GOT3 (cell line): ENCODE data around the gene MAML2.
A peak's percentile ranks its signal among the peaks of the same experiment; 100 is the strongest.

ENCODE experiments used
- DNase-seq: peaks from one replicate; lab custom pipeline; 2025; ENCODE audit warnings: mixed read lengths; lab: John Stamatoyannopoulos, UW

The MAML2 gene

DNA sequence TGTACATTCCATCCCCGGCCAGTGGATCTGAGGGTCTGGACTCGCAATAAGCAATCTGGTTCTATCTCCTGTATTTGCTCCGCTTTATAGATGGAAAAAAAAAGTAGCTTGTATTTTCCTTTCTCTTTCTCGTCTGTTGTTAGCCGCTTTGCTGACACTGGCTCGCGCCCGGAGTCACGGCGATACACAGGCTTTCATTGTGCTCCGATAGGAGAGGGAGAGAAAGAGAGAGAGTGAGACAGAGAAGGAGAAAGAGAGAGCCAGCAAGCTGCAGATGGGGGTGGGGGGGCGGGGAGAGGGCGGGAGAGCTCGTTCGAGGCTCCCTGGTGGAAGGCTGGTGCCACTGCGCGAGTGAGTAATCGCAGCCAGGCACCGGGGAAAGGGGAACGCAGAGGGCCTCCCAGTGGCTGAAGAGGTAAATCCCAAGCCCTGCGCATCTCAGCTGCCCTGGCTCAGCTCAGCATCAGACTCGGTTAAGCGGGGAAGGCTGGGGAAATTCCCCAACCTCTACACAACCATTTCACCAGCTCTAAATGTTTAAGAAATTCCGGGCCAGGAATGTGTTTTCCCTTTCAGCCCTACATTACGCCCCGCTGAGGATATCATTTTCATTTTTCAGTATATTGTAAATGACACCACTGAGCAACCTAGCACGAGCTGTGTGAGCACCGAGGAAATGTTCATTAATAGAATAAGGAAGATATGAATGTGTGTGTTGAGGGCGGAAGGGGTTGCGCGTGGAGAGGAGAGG lies at the start of gene MAML2:
MAML2 (minus strand) TSS at position 235 of the 751 bp plus-strand sequence. CDS start 1,300 bp downstream, outside the sequence.
- peak; percentile 51 for DNase-seq

GRCh38 chr11:96391698-96392307 lies 48.8 kb upstream of the MAML2 start:
- no peak for DNase-seq

GRCh38 chr11:96390488-96390792 lies 47.4 kb upstream of the MAML2 start:
- DNase-seq = no peak

GRCh38 chr11:96389720-96390487 lies 46.9 kb upstream of the MAML2 start, which contains the start of the genes CCDC82 and JRKL:
TSS of gene CCDC82 (minus strand) at chr11:96389912. CDS start at chr11:96384747, 5,165 bp downstream.
TSS of gene JRKL (plus strand) at chr11:96390013. CDS start at chr11:96390650, 637 bp downstream.
- peak; percentile 32 for DNase-seq

DNA sequence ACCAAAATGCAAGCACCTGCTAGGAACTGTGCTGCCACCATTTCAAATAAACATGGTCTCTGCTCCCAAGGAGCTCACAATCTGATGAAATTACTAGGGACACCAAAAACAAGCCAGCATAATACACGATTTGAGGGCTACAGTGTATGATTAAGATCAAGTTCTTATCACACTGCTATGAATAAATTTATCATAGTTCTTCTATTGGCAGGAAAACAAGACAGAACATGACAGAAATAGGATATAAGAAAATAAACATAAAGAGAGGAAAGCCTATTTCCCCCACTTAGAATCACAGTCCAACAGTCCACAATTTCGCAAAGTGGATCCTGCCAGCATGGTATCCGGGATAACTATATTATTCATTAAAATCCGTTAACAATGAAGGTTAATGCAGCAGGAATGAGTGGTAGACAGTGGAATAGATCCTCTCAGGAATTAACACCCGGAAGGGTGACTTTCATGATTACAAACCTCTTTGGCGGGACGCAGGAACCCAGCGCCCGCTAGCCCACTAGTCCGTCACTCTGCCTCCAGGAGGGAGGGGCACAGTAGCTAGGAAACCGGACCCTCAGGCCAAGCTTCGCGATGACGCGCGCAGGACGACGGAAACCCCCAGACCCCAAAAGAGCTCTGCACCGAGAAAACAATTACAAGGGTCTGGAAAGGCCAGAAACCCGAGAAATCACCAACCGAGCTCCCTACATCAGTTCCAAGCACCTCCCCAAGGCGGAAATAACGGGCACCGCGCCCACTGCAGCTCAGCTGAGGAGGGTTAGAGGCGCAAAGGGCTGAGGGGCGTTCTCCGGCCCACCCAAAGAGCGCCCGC lies 46.1 kb upstream of the MAML2 start:
- DNase-seq = no peak

DNA sequence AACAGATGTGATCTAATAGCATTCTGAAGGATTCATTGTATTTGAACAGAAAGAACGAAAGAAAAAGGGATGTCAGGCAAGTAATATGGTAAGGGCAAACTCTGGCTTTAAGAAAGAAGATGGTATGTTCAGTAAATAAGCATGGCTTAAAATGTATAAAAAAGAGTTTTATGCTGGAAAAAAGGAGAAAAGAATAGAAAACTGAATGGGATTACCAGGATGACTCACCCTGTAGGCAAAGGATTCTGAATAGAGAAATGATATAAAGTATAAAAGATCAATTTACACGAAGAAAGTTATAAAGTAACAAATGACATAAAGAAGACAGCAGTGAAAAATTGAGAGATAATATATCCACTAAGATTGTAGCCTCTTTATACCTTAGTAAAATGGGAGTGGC lies 42.2 kb upstream of the MAML2 start:
- DNase-seq = no peak

GRCh38 chr11:96384156-96384555 lies 41.2 kb upstream of the MAML2 start:
- DNase-seq = no peak

GRCh38 chr11:96376796-96377195 lies 33.8 kb upstream of the MAML2 start:
- no peak for DNase-seq

DNA sequence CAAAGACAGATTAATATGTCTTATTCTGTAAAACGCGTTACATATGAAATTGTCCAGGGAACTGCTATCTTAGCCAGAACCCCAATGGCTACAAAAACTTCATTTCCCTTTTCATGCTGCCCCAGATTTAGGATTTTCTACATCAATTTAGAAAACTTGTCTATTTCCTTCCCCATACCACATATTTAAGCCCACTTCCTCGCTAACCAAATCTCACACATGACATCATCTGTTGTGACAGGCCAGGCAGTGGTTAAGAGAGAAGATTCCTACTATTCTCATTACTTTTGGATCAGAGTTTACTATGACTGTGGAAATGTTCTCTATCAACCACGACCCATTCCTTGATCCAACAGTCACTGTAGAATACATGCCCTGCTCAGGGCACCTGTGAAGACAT lies 30.8 kb upstream of the MAML2 start:
- no peak for DNase-seq

GRCh38 chr11:96367342-96367741 lies 24.3 kb upstream of the MAML2 start:
- no peak for DNase-seq

- DNase-seq = no peak
Measured at GRCh38 chr11:96366024-96366423, 23.0 kb upstream of the MAML2 start.

DNA sequence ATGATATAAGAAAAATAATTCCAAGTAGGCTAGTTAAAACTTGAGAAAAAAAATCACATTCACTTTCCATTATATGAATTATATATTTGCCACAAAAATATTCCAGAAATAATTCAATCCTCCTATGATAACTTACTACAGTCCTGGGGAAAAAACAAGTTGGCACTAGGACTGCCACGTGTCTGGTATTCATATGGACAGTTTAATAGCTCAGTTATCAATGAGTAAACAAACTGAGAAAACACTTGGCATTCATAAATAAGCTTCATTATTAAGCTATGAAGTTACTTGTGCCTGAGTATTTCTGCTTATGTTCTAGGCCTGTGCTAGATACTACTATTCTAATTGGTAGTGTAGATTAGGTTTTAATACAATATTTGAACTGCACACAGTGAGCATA lies 22.5 kb upstream of the MAML2 start:
- no peak for DNase-seq

- no peak for DNase-seq
Measured at GRCh38 chr11:96361778-96362177, 18.8 kb upstream of the MAML2 start.

GRCh38 chr11:96358321-96358720 lies 15.3 kb upstream of the MAML2 start:
- DNase-seq = no peak

DNA sequence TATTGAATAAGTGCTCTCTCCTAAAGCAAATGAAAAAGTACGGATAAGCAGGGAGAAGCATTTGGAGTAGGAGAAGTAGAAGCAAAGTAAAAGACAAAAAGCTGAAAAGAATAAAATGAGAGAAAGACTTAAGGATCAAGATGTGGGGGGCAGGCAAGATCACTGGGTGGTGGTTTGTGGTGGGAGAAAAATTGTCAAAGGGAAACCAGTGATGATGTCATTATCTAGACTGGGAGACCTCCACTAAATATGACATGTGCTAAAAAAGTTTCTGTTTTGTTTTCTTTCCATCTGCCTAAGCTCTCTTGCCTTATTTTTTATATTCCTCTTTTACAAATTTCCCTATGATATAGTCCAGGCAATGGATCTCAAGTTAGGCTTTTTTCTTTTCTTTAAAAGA lies 14.8 kb upstream of the MAML2 start:
- DNase-seq = no peak

GRCh38 chr11:96356848-96357247 lies 13.9 kb upstream of the MAML2 start:
- DNase-seq = no peak

DNA sequence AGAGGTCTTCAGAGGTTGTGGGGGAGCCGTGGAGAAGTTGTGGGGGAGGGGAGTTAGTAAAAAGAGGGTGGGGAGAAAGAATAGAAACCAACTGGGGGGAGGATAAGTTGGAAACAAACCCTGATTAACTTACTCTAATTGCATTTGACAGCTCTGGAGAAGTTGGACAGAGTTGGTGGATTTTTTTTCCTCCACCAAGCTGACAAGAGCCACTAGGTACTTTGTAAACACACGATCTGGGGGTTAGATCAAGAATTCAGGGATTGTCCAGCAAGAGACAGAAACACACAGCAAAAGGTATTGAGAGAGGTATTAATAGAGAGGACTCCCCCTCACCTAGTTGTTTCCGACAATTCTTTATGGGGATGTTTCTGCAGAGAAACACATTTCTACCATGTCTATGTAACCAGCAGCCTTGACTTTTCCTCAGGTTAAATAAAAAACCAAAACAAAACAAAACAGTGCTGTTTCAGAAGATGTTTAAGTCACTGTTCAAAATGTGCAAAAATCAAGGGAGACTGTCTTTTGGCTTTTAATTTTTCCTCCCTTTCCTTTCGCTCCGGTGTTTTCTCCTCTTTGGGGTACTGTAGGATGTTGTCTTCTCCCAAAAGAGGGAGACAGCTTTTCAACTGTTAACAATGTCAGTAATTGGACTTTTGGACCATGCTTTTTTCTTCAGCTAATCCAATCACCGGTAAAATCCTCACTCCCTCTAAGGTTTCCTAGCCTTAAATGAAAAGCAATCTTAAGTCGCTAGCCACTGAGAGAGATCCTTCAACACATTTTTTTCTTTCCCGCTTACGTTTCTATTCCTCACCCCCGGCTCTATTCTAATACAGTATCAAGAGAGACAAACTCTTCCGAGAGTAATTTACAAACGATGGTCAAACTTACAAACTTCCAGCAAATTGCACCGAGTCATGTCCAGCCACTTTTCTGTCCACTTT lies 708 bp downstream of the MAML2 start:
- no peak for DNase-seq

DNA sequence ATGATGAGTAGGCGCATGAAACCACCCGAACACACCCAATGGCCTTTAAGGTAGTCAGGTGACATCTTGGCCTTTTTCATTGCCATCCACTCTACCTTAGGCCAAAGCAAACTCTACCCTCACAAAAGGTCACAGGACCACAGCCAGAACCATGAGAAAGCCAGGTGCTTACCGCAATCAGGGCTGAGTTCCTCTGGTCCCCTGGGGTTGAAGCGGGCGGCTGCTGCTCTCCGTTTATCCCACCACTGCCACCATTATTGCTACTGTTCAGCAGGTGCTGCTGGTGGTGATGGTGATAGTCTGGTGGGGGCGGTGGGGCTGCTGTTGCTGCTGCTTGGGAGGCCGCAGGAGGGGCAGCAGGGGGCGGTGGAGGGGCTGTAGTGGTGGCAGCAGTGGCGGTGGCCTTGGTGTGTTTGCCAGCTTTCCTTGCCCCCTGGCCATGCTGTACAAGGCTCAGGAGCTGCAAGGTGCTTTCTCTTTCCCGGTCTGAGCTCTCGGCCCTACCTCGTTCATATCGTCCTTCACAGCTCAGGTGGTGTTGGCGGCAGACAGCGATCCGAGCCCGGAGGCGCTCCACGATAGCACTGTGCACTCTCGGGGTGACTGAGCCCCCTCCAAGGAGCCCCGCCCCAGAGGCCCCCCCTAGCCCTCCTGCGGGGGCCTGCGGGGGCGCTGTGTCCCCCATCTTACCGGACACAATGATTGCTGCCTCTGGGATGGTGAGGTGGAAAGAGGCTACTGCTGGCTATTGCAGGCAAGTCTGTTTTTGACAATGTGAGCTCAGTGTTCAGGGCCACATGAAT lies 1.6 kb downstream of the MAML2 start:
- no peak for DNase-seq

DNA sequence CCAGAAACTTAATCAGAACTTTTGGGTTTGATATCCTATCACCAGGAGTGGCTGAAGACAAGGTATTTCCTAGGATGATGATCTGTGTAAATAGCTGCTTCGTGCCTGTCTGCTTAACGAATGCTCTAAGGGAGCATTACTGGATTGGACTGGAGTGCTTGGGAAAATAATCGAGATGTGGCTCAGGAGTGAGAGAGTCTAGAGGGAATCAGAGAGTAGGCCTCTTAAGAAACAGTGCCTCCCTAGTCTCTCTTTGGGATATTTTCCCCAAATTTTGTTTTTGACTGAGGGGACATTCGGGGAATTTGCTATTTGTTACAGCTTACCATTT lies 2.5 kb downstream of the MAML2 start:
- no peak for DNase-seq
